Epithelial cell of esophagus (primary cell): Measurements from ENCODE around the gene FSTL4.

Experiments
- DNase-seq: peaks from one replicate; pipeline ENCODE4 v3.0.0; 2010; ENCODE audit warnings: low read depth
- H3K4me3 ChIP-seq: 2 replicates; pipeline ENCODE4 v1.5.1; 2011; ENCODE audit warnings: mild to moderate bottlenecking, low read length, control low read depth
- TF ChIP-seq, protein P1 (sequence below): IDR thresholded peaks from 2 replicates; pipeline ENCODE4 v1.5.1; 2011; ENCODE audit warnings: low read depth, mild to moderate bottlenecking, low read length, control low read depth, inconsistent platforms; ENCODE audit not compliant: insufficient read depth; ENCODE audit errors: missing control alignments

FSTL4 gene

DNA sequence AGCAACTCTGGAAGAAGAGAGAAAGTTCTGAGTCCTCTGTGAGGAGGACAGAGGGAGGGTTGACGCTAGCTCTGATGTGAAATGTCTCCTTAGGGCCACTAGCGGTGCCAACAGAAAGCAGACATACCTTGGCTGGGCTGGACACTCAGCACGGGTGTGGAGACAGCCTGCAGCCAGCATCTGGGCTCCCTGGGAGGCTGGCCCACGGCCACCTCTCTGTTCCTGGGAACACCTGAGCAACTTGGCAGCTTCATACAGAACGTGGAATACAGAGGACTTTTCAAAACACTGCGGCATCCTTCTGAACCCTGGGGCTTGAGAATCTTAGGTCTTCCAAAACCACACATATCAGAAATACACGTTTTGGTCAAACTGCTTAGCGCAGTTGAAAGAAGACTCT lies 269.1 kb downstream of the FSTL4 start:
- TF ChIP-seq, protein P1, sequence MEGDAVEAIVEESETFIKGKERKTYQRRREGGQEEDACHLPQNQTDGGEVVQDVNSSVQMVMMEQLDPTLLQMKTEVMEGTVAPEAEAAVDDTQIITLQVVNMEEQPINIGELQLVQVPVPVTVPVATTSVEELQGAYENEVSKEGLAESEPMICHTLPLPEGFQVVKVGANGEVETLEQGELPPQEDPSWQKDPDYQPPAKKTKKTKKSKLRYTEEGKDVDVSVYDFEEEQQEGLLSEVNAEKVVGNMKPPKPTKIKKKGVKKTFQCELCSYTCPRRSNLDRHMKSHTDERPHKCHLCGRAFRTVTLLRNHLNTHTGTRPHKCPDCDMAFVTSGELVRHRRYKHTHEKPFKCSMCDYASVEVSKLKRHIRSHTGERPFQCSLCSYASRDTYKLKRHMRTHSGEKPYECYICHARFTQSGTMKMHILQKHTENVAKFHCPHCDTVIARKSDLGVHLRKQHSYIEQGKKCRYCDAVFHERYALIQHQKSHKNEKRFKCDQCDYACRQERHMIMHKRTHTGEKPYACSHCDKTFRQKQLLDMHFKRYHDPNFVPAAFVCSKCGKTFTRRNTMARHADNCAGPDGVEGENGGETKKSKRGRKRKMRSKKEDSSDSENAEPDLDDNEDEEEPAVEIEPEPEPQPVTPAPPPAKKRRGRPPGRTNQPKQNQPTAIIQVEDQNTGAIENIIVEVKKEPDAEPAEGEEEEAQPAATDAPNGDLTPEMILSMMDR = no peak
- DNase-seq = no peak
- no peak overlapping the region for H3K4me3 ChIP-seq

DNA sequence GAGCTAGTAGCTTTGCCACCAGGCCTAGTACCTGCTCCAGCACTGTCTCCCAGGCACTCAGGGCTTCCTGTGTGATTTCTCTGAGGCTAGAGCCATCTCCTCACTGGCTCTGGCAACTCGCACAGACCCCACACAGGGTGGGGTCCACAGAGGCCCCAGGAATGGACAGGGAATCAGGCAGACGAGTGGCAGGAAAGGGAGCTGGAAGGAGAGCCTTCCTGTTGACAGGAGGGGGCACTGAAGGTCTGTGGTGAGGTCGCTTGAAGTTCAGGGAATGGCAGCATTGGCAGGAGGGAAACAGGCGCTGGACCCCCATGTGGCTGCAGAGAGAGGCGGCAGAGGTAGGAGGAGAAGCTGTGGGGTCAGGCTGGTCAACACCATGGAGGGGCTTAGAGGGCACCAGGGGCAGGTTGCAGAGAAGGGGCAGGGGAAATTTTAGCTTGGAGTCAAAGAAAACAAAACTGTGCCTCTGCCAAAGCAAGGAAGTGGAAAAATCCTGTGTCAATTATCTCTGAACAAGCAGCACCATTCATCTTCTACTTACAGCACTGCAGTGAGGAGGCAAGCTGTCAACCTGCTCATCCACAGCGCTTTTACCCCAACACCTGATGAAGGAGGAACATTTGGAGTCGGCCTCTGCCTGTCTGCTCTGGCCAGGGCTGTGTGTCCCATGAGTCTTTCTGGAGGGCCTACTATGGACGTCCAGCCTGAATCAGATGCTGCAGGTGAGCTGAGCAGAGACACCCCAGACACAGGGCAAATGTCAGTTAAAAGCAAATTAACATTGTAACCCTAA lies 270.2 kb downstream of the FSTL4 start:
- DNase-seq = no peak
- H3K4me3 ChIP-seq = no peak overlapping the region
- TF ChIP-seq, protein P1 = no peak

DNA sequence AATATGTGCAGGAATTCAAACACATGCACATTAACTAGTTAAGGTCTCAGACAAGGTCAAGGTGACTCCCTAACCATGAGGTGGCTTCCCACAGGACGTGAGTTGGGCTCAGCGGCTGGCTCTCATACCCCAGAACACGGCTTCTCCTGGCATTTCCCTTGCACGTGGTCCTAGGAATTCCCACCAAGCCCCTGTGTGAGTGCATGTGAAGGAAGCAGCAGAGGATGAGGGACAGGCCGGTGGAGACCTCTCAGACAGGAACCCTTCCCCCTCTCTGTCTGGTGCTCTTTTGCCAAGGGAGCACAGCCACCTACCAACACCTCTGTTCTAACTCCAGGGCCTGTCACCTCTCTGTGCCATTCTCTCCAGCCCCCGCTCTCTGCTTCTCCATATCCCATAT lies 271.0 kb downstream of the FSTL4 start:
- no peak for DNase-seq
- H3K4me3 ChIP-seq = no peak overlapping the region
- TF ChIP-seq, protein P1 = no peak

DNA sequence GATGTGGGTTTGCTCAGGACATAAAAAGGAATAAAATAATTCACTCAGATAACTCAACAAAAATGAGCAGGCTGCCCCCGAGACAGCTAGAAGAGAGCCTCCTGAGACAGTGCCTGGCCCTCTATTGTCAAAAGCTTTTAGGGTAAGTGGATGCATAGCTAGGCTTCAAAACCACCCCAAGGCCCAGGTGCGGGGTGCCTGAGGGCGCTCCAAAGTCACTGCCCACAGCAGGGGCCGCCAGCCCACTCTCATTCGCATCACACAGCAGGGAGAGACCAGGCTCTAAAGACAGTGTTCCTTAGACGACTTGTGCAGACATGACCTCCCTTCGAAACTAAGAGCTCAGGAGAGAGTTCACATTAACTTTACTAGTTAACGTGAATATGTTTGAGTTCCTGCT lies 271.5 kb downstream of the FSTL4 start:
- TF ChIP-seq, protein P1 = no peak
- no peak overlapping the region for H3K4me3 ChIP-seq
- no peak for DNase-seq

DNA sequence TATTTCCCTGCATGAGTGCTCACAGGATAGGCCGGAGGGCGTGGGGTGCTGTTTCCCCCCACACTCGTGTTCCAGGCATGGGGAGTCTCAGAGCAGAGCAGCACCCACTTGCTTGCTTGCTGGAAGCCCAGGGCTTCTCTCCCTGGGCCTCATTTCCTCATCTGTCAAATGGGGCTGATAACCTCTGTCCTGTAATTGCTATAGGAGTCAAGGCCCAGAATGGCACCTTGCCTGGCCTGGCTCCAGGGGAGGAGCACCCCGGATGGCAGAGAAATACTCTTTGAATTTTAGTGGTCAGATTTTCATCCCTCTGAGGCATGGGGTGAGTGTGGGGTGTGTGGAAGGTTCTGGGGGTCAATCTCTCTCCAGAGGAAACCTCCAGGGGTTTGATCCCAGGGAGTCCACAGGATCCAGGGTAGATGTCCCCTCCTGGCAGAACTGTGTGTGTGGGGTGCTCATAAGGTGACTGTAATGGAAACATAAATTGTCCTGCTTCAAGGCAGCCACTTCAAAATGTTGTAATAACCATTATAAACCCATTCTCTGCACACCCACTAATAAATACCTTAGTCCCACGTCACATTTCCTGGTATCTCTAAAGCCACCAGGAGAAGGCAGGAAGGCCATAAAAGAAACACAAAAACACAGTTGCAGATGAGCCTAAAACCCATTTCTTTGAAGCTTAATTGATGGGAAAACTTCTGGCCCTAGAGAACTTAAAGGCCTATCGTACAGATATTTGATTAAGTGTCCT lies 272.2 kb downstream of the FSTL4 start:
- no peak overlapping the region for H3K4me3 ChIP-seq
- TF ChIP-seq, protein P1 = no peak
- no peak for DNase-seq

DNA sequence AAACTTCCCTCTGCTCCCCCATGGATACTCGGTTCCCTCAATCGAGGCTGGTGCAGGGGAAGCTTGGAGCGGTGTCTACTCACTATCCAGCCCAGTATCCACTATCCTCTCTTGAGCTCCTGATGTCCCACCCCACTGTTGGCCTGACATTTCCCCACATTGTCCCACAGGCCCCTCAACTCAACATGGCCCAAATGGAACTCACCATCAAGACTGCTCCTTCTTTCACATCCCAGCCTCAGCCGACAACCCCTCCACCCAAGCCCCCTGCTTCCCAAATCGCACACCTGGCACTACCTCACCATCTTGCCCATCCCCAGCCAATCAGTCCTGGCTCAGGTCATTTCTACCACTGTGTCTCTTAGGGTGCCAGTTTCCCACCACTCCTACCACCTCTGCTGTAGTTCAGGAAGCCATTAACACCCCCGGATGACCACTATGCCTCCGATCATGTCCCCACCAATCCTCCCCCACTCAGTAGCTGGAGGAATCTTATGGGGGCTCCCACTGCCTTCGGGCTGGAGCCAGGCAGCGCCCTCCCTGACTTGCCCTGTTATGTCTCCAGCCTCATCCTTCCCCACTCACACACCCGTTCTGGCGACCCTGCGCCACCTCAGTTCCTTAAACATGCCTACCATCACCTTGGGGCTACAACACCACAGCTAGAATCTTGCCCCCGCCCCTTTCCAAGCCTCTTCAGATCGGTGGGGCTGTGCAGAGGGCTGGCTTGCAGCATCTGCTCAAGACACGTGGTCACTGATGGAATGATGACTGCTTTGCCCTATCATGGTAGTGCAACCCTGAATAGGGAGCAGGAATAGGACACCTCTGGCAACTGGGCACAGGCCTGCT lies 273.6 kb downstream of the FSTL4 start:
- H3K4me3 ChIP-seq = no peak overlapping the region
- TF ChIP-seq, protein P1 = no peak
- DNase-seq = no peak
